NCI-H1436 treated with DMSO at 0.1 percent for 48 hours (cell line): ENCODE results near the gene FGF19.
"Not testable (repeated sequence)": the region's sequence is repeated elsewhere in the genome, so short reads cannot be mapped to it uniquely, and the experiment has no call there.

Source experiments
- DNase-seq: peaks from one replicate; lab custom pipeline; 2025; lab: John Stamatoyannopoulos, UW

Gene FGF19

DNA sequence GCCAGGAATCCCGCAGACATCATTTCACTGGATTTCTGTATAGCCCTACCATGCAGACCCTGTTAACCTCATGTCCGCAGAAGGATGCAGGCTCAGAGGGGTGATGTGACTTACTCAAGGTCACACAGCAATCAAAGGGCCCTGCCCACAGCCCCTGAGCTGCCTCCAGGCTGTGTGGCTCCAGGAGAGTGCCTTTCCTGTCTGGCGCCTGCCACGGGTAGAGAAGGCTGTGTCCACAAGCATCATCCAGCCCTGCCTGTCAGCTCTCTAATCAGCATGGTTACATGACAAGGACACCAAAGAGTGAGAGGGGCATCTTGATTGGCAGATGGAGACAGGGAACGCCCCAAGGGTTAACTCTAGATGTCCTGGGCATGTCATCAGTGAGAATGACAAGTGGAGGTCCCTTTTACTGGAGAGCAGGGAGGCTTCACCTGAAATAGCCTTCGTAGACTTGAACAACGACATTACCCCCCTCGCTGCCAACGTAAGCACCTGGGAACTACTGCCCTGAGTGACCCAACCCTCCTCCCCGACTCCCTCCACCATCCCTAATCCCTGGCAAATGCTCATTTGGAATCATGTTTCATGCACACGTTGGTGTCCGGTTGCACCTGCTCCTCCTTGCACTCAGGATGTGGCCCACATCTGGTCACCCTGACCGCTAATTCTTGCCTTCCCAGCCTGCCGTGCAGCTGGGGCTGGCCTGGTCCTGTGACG, 6.9 kb downstream of the FGF19 start:
- no peak for DNase-seq

DNA sequence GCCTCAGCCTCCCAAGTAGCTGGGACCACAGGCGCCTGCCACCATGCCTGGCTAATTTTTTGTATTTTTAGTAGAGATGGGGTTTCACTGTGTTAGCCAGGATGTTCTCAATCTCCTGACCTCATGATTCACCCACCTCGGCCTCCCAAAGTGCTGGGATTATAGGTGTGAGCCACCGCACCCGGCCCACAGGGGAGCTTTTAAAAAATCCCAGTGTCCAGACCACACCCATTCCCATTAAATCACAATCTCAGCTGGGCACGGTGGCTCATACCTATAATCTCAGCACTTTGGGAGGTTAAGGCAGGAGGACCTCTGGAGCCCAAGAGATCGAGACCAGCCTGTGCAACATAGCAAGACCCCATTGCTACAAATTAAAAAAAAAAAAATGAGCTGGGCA, 7.8 kb downstream of the FGF19 start:
- DNase-seq = not testable (repeated sequence)

- DNase-seq = no peak
Measured at GRCh38 chr11:69695581-69695980, 8.2 kb downstream of the FGF19 start.

DNA sequence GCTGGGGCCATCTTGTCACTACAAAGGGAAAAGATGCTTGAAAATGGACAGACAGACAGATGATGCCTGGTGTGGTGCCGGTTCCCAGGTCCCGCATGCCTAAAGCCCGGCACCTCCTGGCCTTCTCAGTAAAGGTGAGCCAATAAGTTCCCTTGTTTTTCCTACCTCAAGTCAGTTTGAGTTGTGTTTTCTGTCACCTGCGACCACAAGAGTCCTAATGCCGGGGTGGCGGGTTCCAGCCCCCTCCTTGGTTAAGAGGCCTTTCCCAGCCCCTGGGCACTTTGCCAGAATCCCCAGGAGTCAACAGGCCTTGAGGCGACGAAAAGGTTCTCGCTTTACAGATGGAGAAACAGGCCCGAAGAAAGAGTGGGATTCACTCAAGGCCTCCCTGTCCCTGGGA, 9.0 kb downstream of the FGF19 start:
- no peak for DNase-seq

DNA sequence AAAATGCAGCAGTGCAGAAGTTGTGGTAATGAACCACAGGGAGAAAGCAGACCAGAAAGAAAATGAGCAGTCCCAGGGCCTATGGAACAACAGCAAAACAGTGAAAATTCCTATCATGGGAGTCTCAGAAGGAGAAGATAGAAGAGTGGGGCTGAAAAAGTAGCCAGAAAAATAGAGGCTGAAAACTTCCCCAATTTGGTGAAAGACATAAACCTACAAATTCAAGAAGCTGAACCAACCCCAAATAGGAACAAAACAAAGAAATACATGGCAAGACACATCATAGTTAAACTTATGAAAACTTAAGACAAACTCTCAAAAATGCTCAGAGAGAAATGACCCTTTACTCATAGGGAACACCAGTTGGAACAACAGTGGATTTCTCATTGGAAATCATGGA, 11.4 kb downstream of the FGF19 start:
- no peak for DNase-seq

- no peak for DNase-seq
Measured at GRCh38 chr11:69691463-69691862, 12.4 kb downstream of the FGF19 start.

GRCh38 chr11:69689484-69690319, 14.1 kb downstream of the FGF19 start:
- DNase-seq = no peak

DNA sequence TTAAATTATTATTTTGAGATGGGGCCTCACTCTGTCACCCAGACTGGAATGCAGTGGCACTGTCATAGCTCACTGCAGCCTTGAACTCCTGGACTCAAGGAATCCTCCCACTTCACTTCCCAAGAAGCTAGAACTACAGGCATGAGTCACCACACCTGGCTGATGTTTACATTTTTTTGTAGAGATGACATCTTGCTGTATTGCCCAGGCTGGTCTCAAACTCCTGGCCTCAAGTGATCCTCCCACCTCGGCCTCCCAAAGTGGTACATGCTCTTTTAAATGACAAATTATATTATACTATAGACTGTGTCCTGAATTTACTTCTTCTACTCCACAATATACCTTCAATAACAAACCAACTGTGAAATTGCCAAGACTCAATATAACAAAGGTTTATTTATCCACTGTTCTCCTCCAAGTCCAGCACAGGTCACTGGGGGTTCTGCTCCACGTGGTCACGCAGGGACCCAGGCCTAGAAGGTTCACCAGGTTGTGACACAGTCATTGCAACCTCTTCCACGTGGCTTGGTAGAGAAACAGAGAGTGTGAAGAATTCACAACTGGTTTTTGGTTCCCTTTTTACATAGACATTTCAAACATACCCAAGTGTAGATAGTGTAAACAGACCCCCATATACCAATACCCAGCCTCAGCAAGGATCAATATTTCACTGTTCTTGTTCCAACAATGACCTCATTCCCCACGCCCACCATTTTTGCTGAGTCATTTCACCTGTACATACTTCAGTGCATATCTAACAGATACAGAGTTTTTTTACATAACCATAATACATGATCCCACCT, 15.7 kb downstream of the FGF19 start:
- not testable (repeated sequence) for DNase-seq

- DNase-seq = no peak
Measured at GRCh38 chr11:69686856-69687255, 17.0 kb downstream of the FGF19 start.

GRCh38 chr11:69686452-69686851, 17.4 kb downstream of the FGF19 start:
- DNase-seq = no peak

DNA sequence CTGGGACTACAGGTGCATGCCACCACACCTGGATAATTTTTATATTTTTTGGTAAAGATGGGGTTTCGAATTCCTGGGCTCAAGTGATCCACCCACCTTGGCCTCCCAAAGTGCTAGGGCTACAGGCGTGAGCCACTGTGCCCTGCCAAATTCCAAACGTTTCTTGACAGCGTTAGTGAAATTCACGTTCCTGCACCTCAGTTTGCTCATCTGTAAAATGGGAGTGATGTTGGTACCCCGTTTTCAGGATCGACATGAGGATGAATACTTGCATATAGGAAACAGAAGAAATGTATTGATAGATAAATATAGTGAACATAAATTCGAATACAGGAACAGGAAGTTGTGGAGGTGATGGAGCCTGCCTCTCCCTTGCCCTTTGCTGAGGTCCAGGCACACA, 18.5 kb downstream of the FGF19 start:
- DNase-seq = no peak

- DNase-seq = no peak
Measured at GRCh38 chr11:69684651-69685050, 19.2 kb downstream of the FGF19 start.

DNA sequence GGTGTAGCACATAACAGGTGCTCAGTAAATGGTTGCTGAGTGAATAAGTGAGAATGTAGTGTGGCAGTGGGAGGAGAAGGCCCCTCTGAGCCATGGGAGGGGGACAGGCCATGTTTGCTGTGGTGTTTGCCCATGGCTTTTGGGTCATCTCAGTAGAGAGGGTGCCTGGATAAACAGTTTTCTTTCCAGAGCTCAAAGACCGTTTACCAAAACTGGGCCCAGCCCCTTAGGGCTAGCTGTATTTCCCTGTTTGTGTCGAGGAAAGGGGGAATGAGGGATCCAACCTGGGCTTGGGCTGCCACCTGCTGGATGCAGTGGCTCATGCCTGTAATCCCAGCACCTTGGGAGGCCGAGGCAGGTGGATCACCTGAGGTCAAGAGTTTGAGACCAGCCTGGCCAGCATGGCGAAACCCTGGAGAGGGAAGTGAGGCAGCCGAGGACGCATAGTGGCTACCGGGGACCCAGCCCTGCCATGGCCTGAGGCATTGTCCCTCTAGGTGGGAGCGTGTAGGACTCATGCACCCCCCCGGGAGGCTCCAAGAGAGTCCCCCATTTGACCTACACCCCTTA, 20.0 kb downstream of the FGF19 start:
- no peak for DNase-seq

- DNase-seq = no peak
Measured at GRCh38 chr11:69682681-69683326, 21.0 kb downstream of the FGF19 start.

GRCh38 chr11:69682221-69682620, 21.6 kb downstream of the FGF19 start:
- no peak for DNase-seq

- DNase-seq = no peak
Measured at GRCh38 chr11:69680688-69681087, 23.1 kb downstream of the FGF19 start.

DNA sequence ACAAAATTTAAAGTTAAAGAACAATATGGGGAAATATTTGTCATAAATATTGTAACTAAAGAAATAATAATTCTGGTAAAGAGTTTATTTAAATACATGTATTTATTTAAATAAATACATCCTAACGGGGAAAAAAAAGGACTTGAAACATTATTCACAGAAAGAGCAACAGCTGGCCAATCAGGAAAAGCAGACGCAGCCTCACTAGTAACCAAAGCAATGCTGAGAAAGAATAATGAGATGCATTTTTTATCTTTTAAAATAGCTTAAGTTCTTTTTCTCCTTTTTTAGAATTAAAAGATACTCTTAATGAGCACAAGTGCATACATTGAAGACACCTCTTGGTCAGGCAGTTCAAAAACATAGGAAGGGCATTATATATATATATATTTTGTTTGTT, 26.1 kb downstream of the FGF19 start:
- DNase-seq = no peak

- DNase-seq = no peak
Measured at GRCh38 chr11:69674886-69675714, 28.7 kb downstream of the FGF19 start, which contains the start of gene LTO1. Gene LTO1 (minus strand): TSS chr11:69675353. CDS start chr11:69675239, 114 bp downstream.

GRCh38 chr11:69674267-69674885, 29.4 kb downstream of the FGF19 start:
- DNase-seq = no peak

GRCh38 chr11:69671734-69672465, 31.9 kb downstream of the FGF19 start:
- DNase-seq = no peak
